RWPE2 (cell line): Measurements from ENCODE around the gene SNTA1.

Experiments
- ATAC-seq: fragments of 200-7000 bp; cut with Tn5 transposase; 3 replicates; pipeline ENCODE4 v1.9.1; 2021; ENCODE audit warnings: low read depth
- DNase-seq: peaks from one replicate; pipeline ENCODE4 v3.0.0-alpha.2; 2020; ENCODE audit warnings: low spot score
- H3K27ac ChIP-seq: fragments of 450-650 bp; 2 replicates; pipeline ENCODE4 v1.5.1; 2017; ENCODE audit warnings: mild to moderate bottlenecking; ENCODE audit not compliant: poor library complexity, severe bottlenecking
- H3K27me3 ChIP-seq: fragments of 250-450 bp; sonication (Bioruptor Pico); 2 replicates; pipeline ENCODE4 v1.5.1; 2021; ENCODE audit warnings: mild to moderate bottlenecking, moderate library complexity; ENCODE audit not compliant: insufficient read depth, poor library complexity, severe bottlenecking
- H3K36me3 ChIP-seq: fragments of 250-450 bp; sonication (Bioruptor Pico); 2 replicates; pipeline ENCODE4 v1.5.1; 2020; ENCODE audit warnings: low read depth, mild to moderate bottlenecking, moderate library complexity
- H3K4me1 ChIP-seq: fragments of 250-450 bp; sonication (Bioruptor Pico); 2 replicates; pipeline ENCODE4 v1.5.1; 2021; ENCODE audit warnings: mild to moderate bottlenecking, moderate library complexity; ENCODE audit not compliant: insufficient read depth, poor library complexity, severe bottlenecking
- H3K4me3 ChIP-seq: fragments of 250-450 bp; sonication (Bioruptor Pico); 2 replicates; pipeline ENCODE4 v1.5.1; 2021; ENCODE audit warnings: mild to moderate bottlenecking, moderate library complexity; ENCODE audit not compliant: severe bottlenecking
- H3K9me3 ChIP-seq: fragments of 250-450 bp; sonication (Bioruptor Pico); 2 replicates; pipeline ENCODE4 v1.5.1; 2021; ENCODE audit warnings: mild to moderate bottlenecking, moderate library complexity; ENCODE audit not compliant: severe bottlenecking
- CTCF ChIP-seq: fragments of 450-650 bp; IDR thresholded peaks from one replicate; pipeline ENCODE4 v1.5.1; 2017; ENCODE audit warnings: mild to moderate bottlenecking, moderate library complexity; ENCODE audit not compliant: poor library complexity, severe bottlenecking

SNTA1 gene

GRCh38 chr20:33401184-33401920 lies 42.2 kb downstream of the SNTA1 start, which contains the start of gene CDK5RAP1:
Gene CDK5RAP1, minus strand, starts transcription at chr20:33401519. Its CDS starts 4,455 bp downstream, at chr20:33397064.
- peak; percentile 5 for TF ChIP-seq CTCF
- H3K27ac ChIP-seq: peak within 1 kb of the TSS; percentile 24

GRCh38 chr20:33400812-33401183 lies 42.8 kb downstream of the SNTA1 start:
- ATAC-seq (peak; percentile 65), DNase-seq (no peak)
- Histone ChIP-seq H3K4me3 (peak overlapping the region; percentile 93), H3K27me3 (no peaks in the 10 kb centered on the region), H3K36me3 (peaks cover 29% of the 10 kb centered on the region), H3K9me3 (no peaks in the 10 kb centered on the region), H3K27ac (peak overlapping the region; percentile 24), H3K4me1 (peaks cover 10% of the 10 kb centered on the region)
- peak; percentile 77 for TF ChIP-seq CTCF

More at GRCh38 chr20:33401184-33401920, 42.2 kb downstream of the SNTA1 start, which contains the start of gene CDK5RAP1:
- Histone ChIP-seq H3K4me1 (peaks cover 10% of the 10 kb centered on the region), H3K36me3 (peaks cover 25% of the 10 kb centered on the region), H3K27me3 (no peaks in the 10 kb centered on the region), H3K4me3 (peak within 1 kb of the TSS; percentile 93), H3K9me3 (no peaks in the 10 kb centered on the region)
- ATAC-seq (peak; percentile 92), DNase-seq (peak; percentile 97)

- Histone ChIP-seq H3K9me3 (no peaks in the 10 kb centered on the region), H3K4me3 (peak overlapping the region; percentile 93), H3K36me3 (peaks cover 38% of the 10 kb centered on the region), H3K27ac (no peak overlapping the region), H3K27me3 (no peaks in the 10 kb centered on the region), H3K4me1 (peaks cover 10% of the 10 kb centered on the region)
- no peak for TF ChIP-seq CTCF
- no peak for ATAC-seq
- DNase-seq: no peak
These were observed 43.6 kb downstream of the SNTA1 start for GRCh38 chr20:33399924-33400323.

GRCh38 chr20:33394718-33395117 lies 48.8 kb downstream of the SNTA1 start:
- H3K27ac ChIP-seq: no peak overlapping the region
- H3K9me3 ChIP-seq: no peaks in the 10 kb centered on the region
- TF ChIP-seq CTCF: peak; percentile 39
- H3K27me3 ChIP-seq: no peaks in the 10 kb centered on the region
- ATAC-seq (0 out of 3 replicates have a peak, but pooled peaks have one; percentile 22), DNase-seq (no peak)
- H3K36me3 ChIP-seq: peaks cover 90% of the 10 kb centered on the region
- no peak overlapping the region for H3K4me3 ChIP-seq
- no peaks in the 10 kb centered on the region for H3K4me1 ChIP-seq

- Histone ChIP-seq H3K27ac (no peak overlapping the region), H3K4me1 (no peaks in the 10 kb centered on the region), H3K36me3 (peaks cover 91% of the 10 kb centered on the region), H3K4me3 (no peak overlapping the region), H3K27me3 (no peaks in the 10 kb centered on the region), H3K9me3 (no peaks in the 10 kb centered on the region)
- DNase-seq (no peak), ATAC-seq (no peak)
- no peak for TF ChIP-seq CTCF
These were observed 50.0 kb downstream of the SNTA1 start for GRCh38 chr20:33393609-33394008.
